HepG2 (cell line): Measurements from ENCODE around the gene CXCL9. TPM values are rescaled to one million over a fixed set of nuclear protein-coding genes. Genes with fewer than 3 reads are reported as not detected.

Experiments used
- ATAC-seq: fragments of 200-7000 bp; cut with Tn5 transposase; 3 replicates; pipeline ENCODE4 v1.9.1; 2020; ENCODE audit warnings: mild to moderate bottlenecking, moderate library complexity
- BruUV-seq: library from RNA; stranded (reverse); fragments of 400-500 nt; replicated peaks from 2 replicates; lab custom pipeline; 2021; lab: Mats Ljungman, UMichigan
- CTCF ChIA-PET: fragments of 300-600 bp; formaldehyde crosslinking; extraction: SDS; loops from one replicate; lab custom pipeline; 2021; ENCODE audit warnings: low total read pairs, inconsistent platforms, low intra/inter-chr PET ratio; lab: Yijun Ruan, JAX
- POLR2A ChIA-PET: fragments of 350-600 bp; sonication (Branson Sonifier 250); formaldehyde crosslinking; loops from one replicate; lab custom pipeline; 2020; ENCODE audit warnings: antibody characterized with exemption, inconsistent platforms; lab: Yijun Ruan, JAX
- DNase-seq: peaks from one replicate; pipeline ENCODE4 v3.0.0-alpha.2; 2015; ENCODE audit warnings: low spot score
- FAIRE-seq: peaks from 3 replicates; lab custom pipeline; 2011; peaks lifted over from hg19 to GRCh38; lab: Jason Lieb, UNC
- H2AFZ ChIP-seq: one replicate; pipeline ENCODE4 v1.6.1; 2011; ENCODE audit warnings: low read length, inconsistent platforms
- H3K27ac ChIP-seq: fragments of 300-600 bp; 3 replicates; pipeline ENCODE4 v1.8.0; 2011; ENCODE audit warnings: mixed run types, mild to moderate bottlenecking, mixed read lengths, low read length, inconsistent platforms; ENCODE audit not compliant: insufficient read depth; ENCODE audit errors: extremely low read length
- H3K27me3 ChIP-seq, 2 experiments: fragments of 200-600 bp in 1 of 2; 2 replicates in 1 of 2; 3 replicates in 1 of 2; pipeline versions ENCODE4 v1.6.0 to v1.8.0; 2011; ENCODE audit warnings: low read length in 2 of 2, mild to moderate bottlenecking in 2 of 2, moderate library complexity in 2 of 2, inconsistent platforms in 1 of 2; ENCODE audit not compliant: insufficient read depth in 2 of 2, control insufficient read depth in 1 of 2
- H3K36me3 ChIP-seq, 2 experiments: fragments of 200-600 bp in 1 of 2; replicated peaks in 1 of 2; 2 replicates in 1 of 2; 3 replicates in 1 of 2; pipeline versions ENCODE4 v1.5.1 to v1.8.0; 2011; ENCODE audit warnings: low read length in 2 of 2, inconsistent platforms in 1 of 2; ENCODE audit not compliant: insufficient read depth in 2 of 2, control insufficient read depth in 1 of 2
- H3K4me1 ChIP-seq: 2 replicates; pipeline ENCODE4 v1.5.1; 2012; ENCODE audit warnings: low read length, inconsistent platforms; ENCODE audit not compliant: insufficient read depth
- H3K4me2 ChIP-seq: 2 replicates; pipeline ENCODE4 v1.6.0; 2011; ENCODE audit warnings: low read depth, low read length, inconsistent platforms
- H3K4me3 ChIP-seq, 3 experiments: fragments of 200-600 bp in 1 of 3; sonication (generic), shearing (Covaris generic) in 1 of 3; replicated peaks in 1 of 3; 2 replicates each; pipeline ENCODE4 v1.5.1; 2011 to 2016; ENCODE audit warnings: low read length in 3 of 3, inconsistent platforms in 2 of 3, low read depth in 2 of 3, mild to moderate bottlenecking in 2 of 3, control low read depth in 1 of 3, mixed read lengths in 1 of 3; ENCODE audit not compliant: insufficient read depth in 1 of 3
- H3K79me2 ChIP-seq: one replicate; pipeline ENCODE4 v1.6.1; 2011; ENCODE audit warnings: low read length, inconsistent platforms; ENCODE audit not compliant: insufficient read depth
- H3K9ac ChIP-seq: 2 replicates; pipeline ENCODE4 v1.6.0; 2011; ENCODE audit warnings: mild to moderate bottlenecking, low read depth, low read length, inconsistent platforms; ENCODE audit not compliant: insufficient read depth
- H3K9me3 ChIP-seq: 2 replicates; pipeline ENCODE4 v1.5.1; 2012; ENCODE audit warnings: mild to moderate bottlenecking, low read length
- H4K20me1 ChIP-seq: 2 replicates; pipeline ENCODE4 v1.6.0; 2011; ENCODE audit warnings: inconsistent platforms, mild to moderate bottlenecking, low read length, moderate library complexity; ENCODE audit not compliant: insufficient read depth
- CREBL2 ChIP-seq: sonication (generic); formaldehyde crosslinking; IDR thresholded peaks from 2 replicates; pipeline ENCODE4 v1.8.1; 2023; ENCODE audit warnings: missing genetic modification reagents, mild to moderate bottlenecking, borderline replicate concordance
- GATAD1 ChIP-seq: IDR thresholded peaks from 2 replicates; pipeline ENCODE4 v1.6.1; 2016; ENCODE audit warnings: missing genetic modification reagents, missing compliant biosample characterization
- MTF1 ChIP-seq: sonication (generic); formaldehyde crosslinking; IDR thresholded peaks from 2 replicates; pipeline ENCODE4 v1.5.0; 2020; ENCODE audit warnings: missing genetic modification reagents
- NR0B2 ChIP-seq: sonication (generic); formaldehyde crosslinking; IDR thresholded peaks from 2 replicates; pipeline ENCODE4 v1.4.0; 2020; ENCODE audit warnings: mild to moderate bottlenecking, missing genetic modification reagents
- RELA ChIP-seq: sonication (generic); formaldehyde crosslinking; IDR thresholded peaks from 2 replicates; pipeline ENCODE4 v1.4.0; 2020; ENCODE audit warnings: missing genetic modification reagents
- TMF1 ChIP-seq: sonication (generic); formaldehyde crosslinking; IDR thresholded peaks from 2 replicates; pipeline ENCODE4 v1.8.1; 2022; ENCODE audit warnings: low read depth, missing genetic modification reagents
- ZNF142 ChIP-seq: sonication (generic); formaldehyde crosslinking; IDR thresholded peaks from 2 replicates; pipeline ENCODE4 v1.4.0; 2020; ENCODE audit warnings: missing genetic modification reagents
- ZNF3 ChIP-seq: IDR thresholded peaks from 2 replicates; pipeline ENCODE4 v1.7.0; 2017; ENCODE audit warnings: inconsistent platforms
- ZNF513 ChIP-seq: sonication (generic); formaldehyde crosslinking; conservative IDR thresholded peaks from 2 replicates; pipeline ENCODE4 v1.5.0; 2020; ENCODE audit warnings: missing genetic modification reagents
- ZNF704 ChIP-seq: sonication (generic); formaldehyde crosslinking; IDR thresholded peaks from 2 replicates; pipeline ENCODE4 v1.8.1; 2023; ENCODE audit warnings: mild to moderate bottlenecking, inconsistent platforms, moderate library complexity, missing genetic modification reagents, borderline replicate concordance
- ZNF841 ChIP-seq: sonication (generic); formaldehyde crosslinking; IDR thresholded peaks from 2 replicates; pipeline ENCODE4 v1.8.1; 2023; ENCODE audit warnings: missing genetic modification reagents, borderline replicate concordance
- WGBS: methylation state at CpG from one replicate; pipeline ENCODE4 v1.1.6; 2017; ENCODE audit warnings: low lambda C conversion rate; 5-methylcytosine and 5-hydroxymethylcytosine counted together
- in situ Hi-C: cut with HindIII; loops from 2 replicates; pipeline ENCODE4 v1.10.0; 2017; ENCODE audit warnings: low pct_unique_long_range_greater_than_20kb; ENCODE audit not compliant: extremely low pct_ligation_motif_present
- intact Hi-C: fragments of 100-400 bp; cut with micrococcal nuclease; formaldehyde crosslinking; loops from one replicate; pipeline ENCODE4 v1.10.0; 2022; ENCODE audit not compliant: unreplicated experiment
- polyA plus RNA-seq, 8 experiments: library from polyadenylated mRNA; depleted of rRNA in 3 of 8; stranded (reverse) in 7 of 8; unstranded in 1 of 8; fragments of >200 nt; fragmentation: Illumina TruSeq in 4 of 8; extraction: Trizol in 4 of 8; gene quantifications; 2 replicates each; pipeline versions ENCODE4 v1.2.1 to v1.2.3, GENCODE V29; 2011 to 2016; ENCODE audit warnings: low read depth in 4 of 8, missing spikeins in 1 of 8, mixed read lengths in 1 of 8; ENCODE audit not compliant: insufficient read depth in 1 of 8
- total RNA-seq, 5 experiments: library from RNA; depleted of rRNA; stranded (reverse); fragments of >200 nt; fragmentation: Illumina TruSeq; extraction: Trizol; gene quantifications; 2 replicates each; pipeline ENCODE4 v1.2.3, GENCODE V29; 2016; ENCODE audit warnings: low read depth in 1 of 5

CXCL9 gene
- total and polyA plus RNA-seq, 2 of the 13 experiments (the other 11 are each of a cell fraction or from before 2014, with no cell fraction given) = not detected

GRCh38 chr4:75976177-75976576 is 31.1 kb downstream of the CXCL9 start:
- no TSS peak for BruUV-seq
- no peak for FAIRE-seq
- CTCF ChIA-PET = no interaction called here

More at GRCh38 chr4:75976177-75976576, 31.1 kb downstream of the CXCL9 start:
- in situ Hi-C loops = no loop called here
- intact Hi-C loops = no loop called here
- Histone ChIP-seq H3K27me3 (no peaks in the 10 kb centered on the region), H3K36me3 (peaks cover 27 to 79% of the 10 kb centered on the region in 2 experiments), H4K20me1 (no peaks in the 10 kb centered on the region), H3K79me2 (no peaks in the 10 kb centered on the region), H3K4me3 (no peak overlapping the region), H3K9ac (no peak overlapping the region), H2AFZ (no peak overlapping the region), H3K27ac (no peak overlapping the region), H3K4me2 (no peak overlapping the region), H3K9me3 (no peaks in the 10 kb centered on the region), H3K4me1 (no peaks in the 10 kb centered on the region)
- ATAC-seq (no peak), DNase-seq (no peak)
- TF ChIP-seq RELA = no peak
- TF ChIP-seq ZNF513 (CRISPR knock-in tag) = no peak
- no peak for TF ChIP-seq ZNF3 (CRISPR knock-in tag)
- TF ChIP-seq NR0B2 (CRISPR knock-in tag) = no peak
- no peak for TF ChIP-seq GATAD1 (CRISPR knock-in tag)
- no peak for TF ChIP-seq TMF1
- TF ChIP-seq ZNF841 (CRISPR knock-in tag) = no peak
- no peak for TF ChIP-seq CREBL2 (CRISPR knock-in tag)
- no peak for TF ChIP-seq ZNF142 (CRISPR knock-in tag)
- no peak for TF ChIP-seq MTF1 (CRISPR knock-in tag)
- TF ChIP-seq ZNF704 (CRISPR knock-in tag) = no peak
- WGBS = 99% methylated on average over 2 of the region's 2 CpGs
- POLR2A ChIA-PET = no interaction called here
